Measurements from ENCODE around the gene FNIP2. TPM values are rescaled to one million over a fixed set of nuclear protein-coding genes. Genes with fewer than 3 reads are reported as not detected.
"Not testable (repeated sequence)": the region's sequence is repeated elsewhere in the genome, so short reads cannot be mapped to it uniquely, and the experiment has no call there.

The FNIP2 gene
- total and polyA plus RNA-seq, 8 donors, result 4.8 to 109 (median 28.9) TPM

DNA sequence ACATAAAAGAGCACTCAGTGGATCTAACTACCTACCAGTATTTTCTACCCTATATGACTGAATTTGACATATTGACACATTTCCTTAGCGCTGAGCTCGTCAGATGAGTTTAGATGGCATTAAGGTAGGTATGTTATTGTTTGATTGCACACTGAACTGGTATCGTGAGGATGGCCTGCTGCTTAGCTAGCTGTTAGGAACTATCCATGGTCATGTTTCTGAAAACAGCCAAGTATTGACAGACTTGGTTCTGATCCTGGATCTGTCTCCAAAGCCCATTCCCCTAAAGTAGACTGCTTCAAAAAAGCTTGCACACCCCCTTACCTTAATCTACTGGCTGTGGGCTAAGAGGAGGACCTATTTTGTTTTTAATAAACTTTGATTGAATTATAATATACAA, 32.9 kb downstream of the FNIP2 start:
- DNase-seq, result no peak
- Histone ChIP-seq H3K27ac (no peak overlapping the region), H3K27me3 (no peaks in the 10 kb centered on the region), H3K4me1 (peaks cover 29 to 85% (median 49%) of the 10 kb centered on the region in 4 donors), H3K9me3 (no peaks in the 10 kb centered on the region), H3K36me3 (no peaks in the 10 kb centered on the region), H3K4me3 (no peak overlapping the region)
- WGBS, 5 donors, result 91 to 99% (median 93%) methylated on average over 3 of the region's 3 CpGs
- intact Hi-C loops (cut with DNase I; ENCODE audit: low total_unique reads), result no loop called here
- TF ChIP-seq EP300 (IDR thresholded peaks at IDR 0.05) (no peak), POLR2A (IDR thresholded peaks at IDR 0.05) (no peak), POLR2AphosphoS5 (IDR thresholded peaks at IDR 0.05) (no peak)
- TF ChIP-seq, protein P1, sequence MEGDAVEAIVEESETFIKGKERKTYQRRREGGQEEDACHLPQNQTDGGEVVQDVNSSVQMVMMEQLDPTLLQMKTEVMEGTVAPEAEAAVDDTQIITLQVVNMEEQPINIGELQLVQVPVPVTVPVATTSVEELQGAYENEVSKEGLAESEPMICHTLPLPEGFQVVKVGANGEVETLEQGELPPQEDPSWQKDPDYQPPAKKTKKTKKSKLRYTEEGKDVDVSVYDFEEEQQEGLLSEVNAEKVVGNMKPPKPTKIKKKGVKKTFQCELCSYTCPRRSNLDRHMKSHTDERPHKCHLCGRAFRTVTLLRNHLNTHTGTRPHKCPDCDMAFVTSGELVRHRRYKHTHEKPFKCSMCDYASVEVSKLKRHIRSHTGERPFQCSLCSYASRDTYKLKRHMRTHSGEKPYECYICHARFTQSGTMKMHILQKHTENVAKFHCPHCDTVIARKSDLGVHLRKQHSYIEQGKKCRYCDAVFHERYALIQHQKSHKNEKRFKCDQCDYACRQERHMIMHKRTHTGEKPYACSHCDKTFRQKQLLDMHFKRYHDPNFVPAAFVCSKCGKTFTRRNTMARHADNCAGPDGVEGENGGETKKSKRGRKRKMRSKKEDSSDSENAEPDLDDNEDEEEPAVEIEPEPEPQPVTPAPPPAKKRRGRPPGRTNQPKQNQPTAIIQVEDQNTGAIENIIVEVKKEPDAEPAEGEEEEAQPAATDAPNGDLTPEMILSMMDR (IDR thresholded peaks at IDR 0.05), result no peak

DNA sequence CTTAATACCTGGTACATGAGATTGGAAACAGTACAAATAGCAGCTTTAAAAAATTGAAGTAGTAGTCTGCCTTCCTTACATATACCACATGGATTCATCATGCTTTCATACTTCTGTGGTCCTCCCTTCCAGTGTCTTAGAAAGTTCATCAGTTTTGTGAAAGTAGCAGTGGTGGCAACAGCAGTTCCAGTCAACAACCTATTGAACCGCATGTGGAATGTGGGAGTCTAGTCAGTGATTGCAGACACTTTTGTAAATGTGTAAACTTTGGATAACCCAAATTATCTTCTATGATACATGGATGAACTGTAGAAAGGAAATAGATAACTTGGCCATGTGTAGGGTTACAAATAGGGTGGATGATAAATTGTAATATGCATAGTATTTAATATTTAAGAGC, 34.1 kb downstream of the FNIP2 start:
- no peaks in the 10 kb centered on the region for H3K36me3 ChIP-seq
- no peaks in the 10 kb centered on the region for H3K9me3 ChIP-seq
- H3K4me3 ChIP-seq, result no peak overlapping the region
- WGBS, 5 donors, result 79 to 95% (median 84%) methylated on average over 1 of the region's 1 CpG
- H3K4me1 ChIP-seq, result peaks cover 27 to 85% (median 50%) of the 10 kb centered on the region in 4 donors
- intact Hi-C loops (cut with DNase I; ENCODE audit: low total_unique reads), result no loop called here
- DNase-seq, result no peak
- TF ChIP-seq, protein P1 (IDR thresholded peaks at IDR 0.05), result no peak
- TF ChIP-seq EP300 (IDR thresholded peaks at IDR 0.05), result no peak
- no peak for TF ChIP-seq POLR2AphosphoS5 (IDR thresholded peaks at IDR 0.05)
- no peaks in the 10 kb centered on the region for H3K27me3 ChIP-seq
- H3K27ac ChIP-seq, result no peak overlapping the region

DNA sequence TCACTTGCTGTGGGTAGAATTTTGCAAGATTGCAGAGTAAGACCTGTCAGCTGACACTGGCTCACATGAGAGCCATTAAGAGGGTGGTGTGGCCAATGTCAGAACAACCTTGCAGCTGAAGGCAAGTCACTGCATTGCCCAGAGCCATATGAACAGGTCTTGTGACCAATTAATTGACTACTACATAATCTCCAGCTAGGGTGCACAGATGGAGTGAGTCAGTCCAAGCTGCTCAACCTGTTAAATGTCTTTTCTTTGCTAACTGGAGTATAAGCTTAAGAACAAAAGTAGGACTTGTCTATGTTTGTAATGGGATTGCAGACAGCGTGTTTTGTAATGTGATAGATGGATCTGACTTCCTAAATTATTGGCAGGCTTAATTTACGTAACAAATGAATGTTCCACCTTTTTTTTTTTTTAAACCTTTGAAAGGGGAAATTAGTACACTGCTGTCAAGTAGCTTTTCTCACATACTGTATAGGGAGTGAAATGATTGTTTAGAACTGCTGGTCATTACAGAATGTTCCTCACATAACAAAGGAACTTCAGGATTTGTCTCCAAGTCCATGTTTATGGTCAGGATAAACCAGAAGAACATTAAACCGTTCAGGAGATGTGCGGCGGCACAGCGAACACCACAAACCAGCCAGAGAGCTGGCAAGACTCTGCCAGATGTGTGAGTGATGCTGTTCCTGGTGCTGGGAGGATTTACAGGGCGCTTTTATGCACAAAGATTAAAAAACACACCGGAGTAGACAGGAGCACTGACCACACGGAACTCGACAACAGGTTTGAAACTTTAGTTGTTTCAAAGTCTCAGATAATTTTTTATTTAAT, 37.0 kb downstream of the FNIP2 start:
- Histone ChIP-seq H3K27ac (peak overlapping the region in 4 of 5 donors; percentile 23 to 68 (median 46)), H3K4me1 (peaks cover 24 to 85% (median 48%) of the 10 kb centered on the region in 4 donors), H3K9me3 (no peaks in the 10 kb centered on the region), H3K36me3 (no peaks in the 10 kb centered on the region), H3K27me3 (no peaks in the 10 kb centered on the region), H3K4me3 (no peak overlapping the region)
- 56 to 70% (median 59%) methylated on average over 10 of the region's 10 CpGs for WGBS, 5 donors
- DNase-seq, result peak; percentile 38 to 87
- TF ChIP-seq EP300 (IDR thresholded peaks at IDR 0.05) (no peak), POLR2AphosphoS5 (IDR thresholded peaks at IDR 0.05) (peak; percentile 32 to 70 (median 58))
- intact Hi-C loops (cut with DNase I; ENCODE audit: low total_unique reads), result no loop called here

DNA sequence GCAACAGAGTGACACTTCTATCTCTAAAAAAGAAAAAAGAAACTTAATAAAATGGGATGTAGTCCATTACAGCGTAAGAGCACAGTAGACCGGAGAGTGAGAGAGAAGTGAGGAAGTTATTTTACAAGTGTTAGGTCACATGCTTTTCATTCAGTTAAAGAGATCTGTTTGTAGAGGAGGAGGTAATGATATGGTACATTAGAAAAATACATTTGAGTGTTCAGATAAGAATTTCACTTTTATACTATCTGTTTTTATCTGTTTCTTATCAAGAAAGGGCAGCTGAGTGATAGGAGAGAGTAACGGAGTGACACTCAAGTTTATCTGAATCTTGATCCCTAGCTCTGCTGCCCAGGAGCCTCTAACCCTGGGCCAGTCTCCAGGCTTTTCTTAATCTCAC, 38.9 kb downstream of the FNIP2 start:
- H3K36me3 ChIP-seq, result no peaks in the 10 kb centered on the region
- H3K4me1 ChIP-seq, result peaks cover 38 to 87% (median 60%) of the 10 kb centered on the region in 4 donors
- no peak for DNase-seq
- 26 to 52% (median 33%) methylated on average over 3 of the region's 3 CpGs for WGBS, 5 donors
- intact Hi-C loops (cut with DNase I; ENCODE audit: low total_unique reads), result no loop called here
- TF ChIP-seq POLR2A (IDR thresholded peaks at IDR 0.05) (no peak), EP300 (IDR thresholded peaks at IDR 0.05) (no peak), POLR2AphosphoS5 (IDR thresholded peaks at IDR 0.05) (no peak)
- TF ChIP-seq, protein P1 (IDR thresholded peaks at IDR 0.05), result no peak
- no peaks in the 10 kb centered on the region for H3K9me3 ChIP-seq
- peak overlapping the region in 4 of 5 donors; percentile 13 to 40 (median 26) for H3K27ac ChIP-seq
- no peak overlapping the region for H3K4me3 ChIP-seq
- no peaks in the 10 kb centered on the region for H3K27me3 ChIP-seq

DNA sequence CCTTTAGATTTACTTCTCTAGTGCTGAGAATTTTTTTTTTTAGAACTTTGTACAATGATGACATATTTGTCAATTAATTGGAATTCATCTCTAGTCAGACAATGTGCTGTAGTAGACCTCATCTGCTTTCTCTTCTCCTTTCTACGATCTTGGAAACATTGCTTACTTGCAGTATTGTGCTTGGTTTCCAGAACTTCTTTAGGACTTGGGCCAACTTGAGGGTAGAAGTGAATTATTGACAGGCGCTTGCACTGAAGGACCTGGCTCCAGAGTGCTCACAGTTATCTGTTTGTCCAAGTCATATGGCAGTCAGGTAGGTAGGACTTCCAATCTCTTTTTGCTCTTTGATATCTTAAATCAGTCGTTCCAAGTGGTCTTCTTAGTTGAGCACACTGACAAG, 39.6 kb downstream of the FNIP2 start:
- no peak for TF ChIP-seq POLR2AphosphoS5 (IDR thresholded peaks at IDR 0.05)
- WGBS, 5 donors, result 34 to 67% (median 37%) methylated on average over 3 of the region's 3 CpGs
- no peak for DNase-seq
- no peaks in the 10 kb centered on the region for H3K27me3 ChIP-seq
- H3K27ac ChIP-seq, result peak overlapping the region in 3 of 5 donors; percentile 13 to 64 (median 40)
- intact Hi-C loops (cut with DNase I; ENCODE audit: low total_unique reads), result no loop called here
- peaks cover 38 to 81% (median 60%) of the 10 kb centered on the region in 4 donors for H3K4me1 ChIP-seq
- H3K36me3 ChIP-seq, result no peaks in the 10 kb centered on the region
- no peak overlapping the region for H3K4me3 ChIP-seq
- H3K9me3 ChIP-seq, result no peaks in the 10 kb centered on the region

DNA sequence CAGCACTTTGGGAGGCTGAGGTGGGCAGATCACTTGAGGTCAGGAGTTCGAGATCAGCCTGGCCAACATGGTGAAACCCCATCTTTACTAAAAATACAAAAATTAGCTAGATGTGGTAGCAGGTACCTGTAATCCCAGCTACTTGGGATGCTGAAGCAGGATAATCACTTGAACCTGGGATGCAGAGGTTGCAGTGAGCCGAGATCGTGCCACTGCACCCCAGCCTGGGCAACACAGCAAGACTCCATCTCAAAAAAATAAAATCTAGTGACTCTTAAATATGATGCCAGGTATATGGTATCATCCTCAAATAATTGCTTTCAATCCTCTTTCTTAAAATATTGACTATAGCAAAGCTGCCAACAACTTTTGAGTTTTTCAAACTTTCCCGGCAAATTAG, 40.4 kb downstream of the FNIP2 start:
- H3K36me3 ChIP-seq; H3K27me3 ChIP-seq; DNase-seq; H3K4me3 ChIP-seq; intact Hi-C loops (cut with DNase I; ENCODE audit: low total_unique reads); H3K9me3 ChIP-seq: not testable (repeated sequence)
- WGBS, 5 donors, result 83 to 90% (median 84%) methylated on average over 4 of the region's 4 CpGs
- peaks cover 42 to 86% (median 66%) of the 10 kb centered on the region in 4 donors for H3K4me1 ChIP-seq
- peak overlapping the region in 4 of 5 donors; percentile 64 to 79 (median 74) for H3K27ac ChIP-seq
